Myocyte (in vitro differentiated cells): ENCODE measurements around the gene CRADD. TPM values are rescaled to one million over a fixed set of nuclear protein-coding genes. Genes with fewer than 3 reads are reported as not detected.

Experiments used
- DNase-seq: peaks from one replicate; pipeline ENCODE4 v3.0.0-alpha.2; 2012; ENCODE audit warnings: low read depth
- total RNA-seq: library from RNA; depleted of rRNA; stranded (reverse); fragments of >200 nt; gene quantifications from 2 replicates; pipeline ENCODE4 v1.2.3, GENCODE V29; 2014

The CRADD gene
- total RNA-seq, 1 donor from 2014 or later: 30.1 TPM

DNA sequence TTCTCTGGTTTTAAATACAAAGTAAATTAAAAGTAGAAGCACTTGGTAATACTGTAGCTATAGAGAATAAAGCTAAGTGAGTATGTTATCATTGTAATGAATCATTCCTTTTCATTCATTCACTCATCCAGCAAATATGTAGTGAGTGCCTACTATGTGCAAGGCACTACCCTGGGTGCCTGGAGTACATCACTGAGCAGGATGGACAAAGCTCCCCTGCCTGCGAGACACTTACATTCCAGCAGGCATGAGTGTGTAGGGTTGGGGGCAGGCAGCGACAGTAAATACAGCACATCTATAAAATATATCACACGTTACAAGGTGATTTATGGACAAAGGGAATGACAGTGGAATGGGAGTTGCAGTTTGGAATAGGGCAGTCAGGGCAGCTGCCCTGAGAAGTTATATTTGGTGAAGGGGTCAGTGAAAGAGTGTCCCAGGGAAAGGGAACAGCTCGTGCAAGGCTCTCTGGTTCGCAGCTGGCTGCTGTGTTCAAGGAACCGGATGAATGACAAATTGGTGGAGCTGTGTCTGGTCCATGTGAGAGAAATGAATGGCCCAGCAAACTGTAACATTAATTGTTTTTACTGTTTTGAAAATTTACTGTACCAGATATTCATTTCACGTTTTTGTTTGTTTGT lies 159.6 kb downstream of the CRADD start:
- no peak for DNase-seq

DNA sequence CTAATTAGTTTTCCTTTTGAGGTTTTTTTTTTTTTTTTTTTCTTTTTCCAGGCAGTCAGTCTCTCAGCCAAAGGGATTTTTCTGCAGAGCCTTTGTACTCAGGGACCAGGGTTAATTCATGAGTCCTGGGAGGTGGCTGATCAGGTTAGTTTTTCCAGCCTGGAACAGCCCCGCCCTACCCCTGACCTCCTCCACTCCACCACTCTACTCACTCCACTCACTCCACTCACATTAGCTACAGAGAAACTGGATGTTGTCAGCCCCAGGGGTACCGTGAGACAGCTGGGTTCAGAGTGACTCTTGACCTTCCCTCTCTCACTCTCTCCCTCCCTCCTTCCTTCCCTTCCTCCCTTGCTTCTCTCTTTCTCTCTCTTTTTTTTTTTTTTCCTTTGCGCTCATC lies 161.0 kb downstream of the CRADD start:
- DNase-seq: no peak

DNA sequence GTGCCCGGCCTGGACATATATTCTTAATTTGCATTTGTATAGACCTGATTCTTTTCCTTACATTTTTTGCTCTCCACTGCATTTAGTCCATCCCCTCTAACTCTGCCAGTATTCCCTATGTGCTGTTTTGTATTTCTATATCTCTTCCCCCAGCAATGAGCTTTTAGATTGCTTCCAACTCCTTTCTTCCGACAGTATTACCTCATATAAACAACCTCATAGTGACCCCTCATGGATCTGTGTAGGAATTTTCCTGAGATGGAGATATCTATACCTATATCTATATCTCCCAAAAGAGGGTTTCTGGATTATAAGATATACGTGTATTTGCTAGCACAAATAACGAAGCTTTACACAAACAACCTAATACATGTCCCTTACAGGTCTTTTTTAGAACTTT lies 161.9 kb downstream of the CRADD start:
- DNase-seq: no peak

DNA sequence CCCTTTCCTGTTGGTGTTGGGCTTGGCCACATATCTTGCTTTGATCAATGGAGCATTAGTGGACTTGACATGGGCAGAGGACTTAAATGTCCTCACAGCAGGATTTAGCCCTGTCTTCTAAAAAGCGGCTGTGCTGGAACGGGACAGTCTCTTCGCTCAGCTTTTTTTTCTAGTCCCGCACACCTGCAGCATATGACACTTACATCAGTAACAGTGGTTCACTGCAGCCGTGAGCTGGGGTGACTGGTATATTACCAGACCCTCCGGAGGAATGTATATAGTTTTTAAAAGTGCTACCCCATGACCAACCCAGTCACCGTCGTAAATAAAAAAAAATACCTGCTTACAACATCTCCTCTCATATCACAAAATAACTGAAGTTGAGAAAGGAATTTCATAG lies 164.5 kb downstream of the CRADD start:
- no peak for DNase-seq

DNA sequence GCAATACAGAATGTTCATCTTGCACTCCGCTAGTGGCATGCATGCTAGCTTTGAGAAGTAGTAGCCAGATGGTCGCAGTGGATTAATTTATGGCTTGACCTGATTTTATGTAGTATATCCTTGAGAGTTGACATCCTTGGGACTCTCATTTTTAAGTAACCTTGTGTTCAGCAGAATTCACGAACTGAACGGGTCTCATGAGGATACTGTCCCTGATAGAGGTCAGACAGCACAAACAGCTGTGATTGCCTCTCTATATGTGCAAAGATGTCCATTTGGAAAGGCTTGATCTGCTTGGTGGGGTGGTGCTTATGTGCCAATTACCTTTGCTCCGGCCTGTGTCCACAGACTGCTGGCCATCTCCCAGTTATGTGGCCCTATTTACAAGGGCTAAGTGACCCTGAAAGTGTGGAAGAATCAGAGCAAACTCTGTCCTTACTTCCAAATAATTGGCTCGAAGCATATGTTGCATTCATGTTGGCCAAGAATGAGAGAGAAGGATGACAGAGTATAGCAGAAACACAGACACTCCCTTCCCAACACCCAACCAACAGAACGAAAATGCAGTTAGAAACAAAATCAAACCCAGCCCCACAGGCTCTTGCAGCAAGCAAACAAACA lies 167.1 kb downstream of the CRADD start:
- DNase-seq: no peak

DNA sequence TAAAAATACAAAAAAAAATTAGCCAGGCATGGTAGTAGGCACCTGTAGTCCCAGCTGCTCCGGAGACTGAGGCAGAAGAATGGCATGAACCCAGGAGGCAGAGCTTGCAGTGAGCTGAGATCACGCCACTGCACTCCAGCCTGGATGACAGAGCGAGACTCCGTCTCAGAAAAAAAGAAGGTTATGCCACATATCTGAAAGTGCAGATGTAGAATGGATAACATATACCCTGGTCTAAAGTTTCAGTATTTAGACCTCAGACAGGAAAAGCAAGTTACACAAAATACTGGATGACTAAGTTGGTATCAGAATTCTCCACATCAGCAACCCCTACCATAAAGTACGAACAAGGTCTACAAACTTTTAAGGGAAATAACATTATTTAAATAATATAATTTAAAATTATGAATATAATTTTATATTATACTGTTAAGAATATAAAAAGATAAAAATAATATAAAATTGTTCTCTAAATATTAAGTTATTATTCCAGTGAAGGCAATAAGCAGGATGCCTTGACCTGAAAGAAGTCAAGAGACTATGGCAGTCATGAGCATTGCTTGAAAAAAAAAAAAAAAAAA lies 169.9 kb downstream of the CRADD start:
- no peak for DNase-seq

DNA sequence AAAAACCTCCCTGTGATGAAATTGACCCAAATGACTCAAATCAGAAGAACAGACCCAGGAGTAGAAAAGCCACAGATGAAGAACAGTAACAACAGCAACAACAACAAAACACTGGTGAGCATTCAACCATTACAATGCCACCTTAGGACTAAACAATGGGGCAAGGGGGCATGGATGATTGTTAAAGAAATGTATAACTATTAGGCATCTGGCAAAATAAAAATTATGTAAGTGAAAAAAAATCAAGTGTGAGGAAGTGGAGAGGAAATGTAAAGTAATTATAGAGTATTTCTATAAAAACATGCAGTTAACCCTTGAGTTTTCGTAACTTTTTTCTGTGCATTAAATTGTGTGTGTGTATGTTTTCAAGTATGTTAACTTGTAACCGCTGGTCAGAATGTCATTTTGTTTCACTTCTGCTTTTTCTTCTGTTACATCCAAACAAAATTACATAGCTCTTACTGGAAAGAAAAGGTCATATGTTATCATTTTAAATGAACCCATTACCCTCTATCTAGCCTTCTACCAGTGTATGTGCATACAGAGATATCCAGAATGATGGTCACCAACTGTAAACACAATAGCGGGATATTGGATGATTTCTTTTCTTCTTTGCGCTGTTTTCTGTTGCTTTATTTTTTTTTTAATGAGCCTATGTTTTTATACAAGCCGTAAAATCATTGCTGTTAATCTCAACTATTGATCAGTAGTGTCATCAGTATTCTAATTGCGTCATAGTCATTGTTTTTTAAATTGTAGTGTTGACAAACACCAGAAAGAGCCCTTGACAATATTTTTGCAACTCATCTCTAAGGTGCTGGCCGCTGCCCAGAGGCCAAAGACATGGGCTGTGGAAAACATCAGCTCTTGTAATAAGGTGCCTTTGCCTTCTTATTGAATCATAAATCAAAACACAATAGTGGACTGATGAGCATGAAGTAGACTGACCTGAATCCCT lies 170.6 kb downstream of the CRADD start:
- no peak for DNase-seq

DNA sequence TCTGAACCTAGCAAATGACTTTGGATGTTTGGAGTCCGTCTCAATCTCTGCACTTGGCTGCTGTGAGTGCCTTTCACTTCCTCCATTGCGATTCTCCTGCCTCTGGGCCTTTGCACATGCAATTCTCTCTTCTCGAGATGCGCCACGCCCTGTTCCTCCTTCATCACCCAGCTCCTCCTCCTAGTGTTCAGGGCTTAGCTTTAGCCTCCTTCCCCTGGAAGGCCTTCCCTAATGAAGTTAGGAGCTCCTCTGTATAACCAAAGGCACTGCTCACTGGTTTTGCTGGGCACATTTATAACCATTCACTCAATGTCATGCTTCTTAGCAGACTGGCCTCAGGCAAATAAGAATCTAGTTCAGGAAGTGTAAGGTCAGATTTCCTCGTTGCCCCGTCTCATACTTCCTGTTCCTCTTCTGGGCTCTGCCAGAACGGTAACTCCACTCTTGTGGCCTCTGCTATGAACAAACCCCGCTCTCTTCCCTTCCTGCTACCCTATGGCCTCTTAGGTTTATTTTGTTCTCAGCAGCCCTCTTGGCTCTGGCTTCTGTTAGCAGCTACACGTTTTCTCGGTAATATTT lies 171.4 kb downstream of the CRADD start:
- no peak for DNase-seq

DNA sequence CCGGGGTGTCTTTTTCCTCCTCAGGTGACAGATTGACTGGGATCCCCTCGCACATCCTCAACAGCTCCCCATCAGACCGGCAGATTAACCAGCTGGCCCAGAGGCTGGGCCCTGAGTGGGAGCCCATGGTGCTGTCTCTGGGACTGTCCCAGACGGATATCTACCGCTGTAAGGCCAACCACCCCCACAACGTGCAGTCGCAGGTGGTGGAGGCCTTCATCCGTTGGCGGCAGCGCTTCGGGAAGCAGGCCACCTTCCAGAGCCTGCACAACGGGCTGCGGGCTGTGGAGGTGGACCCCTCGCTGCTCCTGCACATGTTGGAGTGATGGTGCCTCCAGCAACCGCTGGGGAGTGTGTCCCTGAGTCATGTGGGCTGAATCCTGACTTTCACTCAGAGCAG lies 172.8 kb downstream of the CRADD start:
- DNase-seq: no peak

DNA sequence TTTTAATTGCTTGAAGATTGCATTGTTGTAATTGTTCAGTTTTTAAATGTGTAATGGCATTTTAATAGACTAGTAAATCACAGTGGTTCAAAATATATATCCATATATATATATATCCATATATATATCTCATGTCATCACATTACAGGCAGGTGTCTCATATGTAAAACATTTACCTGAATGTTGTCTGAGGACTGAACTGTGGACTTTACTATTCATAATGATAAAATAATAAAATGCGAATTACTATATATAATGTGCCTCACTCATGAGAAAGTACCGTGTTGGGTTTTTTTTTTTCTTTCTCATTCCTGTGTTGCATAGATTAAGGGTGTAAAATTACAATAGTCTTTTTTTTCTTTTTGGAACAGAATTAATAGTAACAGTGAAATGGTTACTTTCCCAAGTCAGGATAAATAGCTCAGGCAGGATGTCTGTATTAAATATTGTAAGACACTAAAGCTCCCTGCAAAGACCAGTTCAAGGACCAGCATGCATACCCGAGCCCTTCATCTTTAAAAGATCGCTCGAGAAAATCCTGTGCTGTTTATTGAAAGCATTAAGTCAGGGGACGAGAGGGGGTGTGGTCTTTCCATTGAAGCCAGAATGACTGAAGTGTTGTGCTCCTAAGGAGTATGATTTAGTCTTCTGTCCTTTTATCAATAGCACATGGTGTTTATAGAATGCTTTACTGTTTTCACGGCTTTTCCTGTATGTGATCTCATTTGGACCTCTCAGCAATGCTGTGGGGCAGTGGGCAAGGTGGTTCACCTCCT lies 173.5 kb downstream of the CRADD start:
- no peak for DNase-seq

DNA sequence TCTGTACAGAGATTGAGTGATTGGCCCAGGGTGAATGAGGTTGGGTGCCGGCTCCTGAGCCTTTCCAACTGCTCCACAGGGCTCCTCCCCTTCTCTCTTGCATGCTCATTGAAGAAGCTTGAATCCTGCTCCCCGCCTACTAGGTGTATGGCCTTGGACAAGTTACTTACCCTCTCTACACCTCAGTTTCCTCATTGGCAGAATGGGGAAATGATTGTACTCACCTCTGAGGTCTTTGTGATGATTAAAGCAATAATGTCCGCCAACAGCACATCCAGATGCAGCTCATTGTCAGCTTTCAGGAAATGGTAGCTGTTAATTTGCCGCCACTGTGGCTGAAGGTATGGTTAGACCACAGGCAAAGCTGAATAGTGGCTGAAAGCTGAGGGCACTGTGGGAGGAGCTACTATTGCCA lies 174.1 kb downstream of the CRADD start:
- DNase-seq: no peak

DNA sequence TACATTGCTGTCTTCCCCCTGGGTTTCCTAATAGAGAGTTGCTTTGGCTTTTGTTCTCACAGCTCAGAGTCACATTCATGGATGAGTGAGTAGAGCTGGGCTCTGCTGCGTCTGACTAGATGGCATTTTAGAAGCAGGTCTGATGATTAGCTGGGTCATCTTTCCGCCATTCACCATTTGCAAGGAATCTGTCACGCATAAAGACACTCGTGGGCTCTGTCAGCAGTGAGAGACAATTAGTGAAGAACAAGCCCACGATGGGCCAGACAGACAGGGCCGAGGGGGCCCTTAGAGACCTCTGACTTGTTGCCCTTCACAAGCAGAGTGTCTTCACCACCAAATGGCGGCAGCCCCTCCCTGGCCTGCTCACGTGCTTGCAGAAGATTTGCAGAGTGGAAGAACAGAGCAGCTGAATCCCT lies 175.0 kb downstream of the CRADD start:
- no peak for DNase-seq

DNA sequence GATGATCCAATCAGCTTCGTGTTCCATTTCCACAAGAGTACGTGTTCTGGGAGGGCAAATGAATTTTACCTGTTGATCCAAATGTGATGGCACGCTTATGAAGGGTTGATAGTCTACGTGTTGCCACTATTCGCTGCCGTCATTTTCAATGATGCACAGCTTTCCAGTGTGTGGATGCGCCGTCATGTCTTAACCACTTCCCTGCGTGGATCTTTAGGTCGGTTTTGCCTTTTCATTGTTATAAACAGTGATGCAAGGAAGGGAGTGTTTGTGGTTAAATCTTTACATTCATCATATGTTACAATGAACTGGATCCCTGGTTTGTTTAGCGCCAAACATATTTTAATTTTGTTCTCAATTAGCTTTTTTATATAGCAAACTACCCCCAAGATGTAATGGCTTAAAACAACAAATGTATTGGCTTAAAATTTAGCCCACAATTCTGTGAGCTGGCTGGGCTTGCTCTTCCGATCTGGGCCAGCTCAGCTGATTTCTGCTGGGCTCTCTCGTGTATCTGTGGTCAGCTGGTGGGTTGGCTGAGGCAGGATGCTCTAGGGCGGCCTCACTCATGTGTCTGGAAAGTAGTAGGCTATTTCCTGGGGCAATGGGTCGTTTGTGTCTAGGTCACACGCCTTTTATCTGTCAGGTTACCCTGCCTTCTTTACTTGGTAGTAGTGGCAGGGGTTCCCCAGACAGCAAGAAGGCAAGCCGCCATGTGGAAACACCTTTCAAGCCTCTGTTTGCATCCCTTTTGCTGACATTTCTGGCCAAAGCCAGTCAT lies 176.7 kb downstream of the CRADD start:
- DNase-seq: no peak

DNA sequence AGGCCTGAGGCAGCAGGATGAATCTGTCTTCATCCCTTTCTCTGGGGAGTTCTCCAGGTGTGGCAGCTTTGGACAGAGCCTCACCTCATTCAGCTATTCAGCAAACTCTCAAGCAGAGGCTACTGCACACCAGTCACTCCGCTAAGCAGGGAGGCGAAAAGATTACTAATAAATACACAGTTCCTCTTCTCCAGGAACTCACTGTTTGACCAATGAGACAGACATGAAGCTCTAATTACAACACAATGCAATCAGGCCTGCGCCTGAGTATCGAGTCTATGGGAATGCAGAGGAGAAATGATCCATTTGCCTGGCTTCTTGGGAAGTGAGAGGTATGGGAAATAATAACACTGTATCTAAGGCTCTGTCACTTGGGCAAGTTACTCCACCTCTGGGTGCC lies 178.1 kb downstream of the CRADD start:
- no peak for DNase-seq

DNA sequence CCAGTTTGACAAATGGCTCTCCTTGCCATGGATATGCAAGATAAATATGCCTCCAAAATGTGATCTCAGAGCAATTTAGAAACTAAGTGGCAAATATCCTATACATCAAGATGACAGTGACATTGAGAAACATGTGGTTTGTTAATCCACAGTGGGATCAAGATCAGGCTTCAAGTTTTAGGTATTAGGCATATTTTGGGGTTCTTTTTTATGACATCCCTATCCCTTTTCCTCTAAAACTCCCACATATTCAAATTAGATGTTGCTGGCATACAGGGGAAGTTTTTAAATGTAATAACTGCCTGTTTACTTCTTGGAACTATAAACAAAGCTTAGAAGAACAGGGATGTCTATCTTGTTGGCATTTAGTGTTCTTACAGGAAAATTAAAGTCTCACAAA lies 179.4 kb downstream of the CRADD start:
- no peak for DNase-seq

DNA sequence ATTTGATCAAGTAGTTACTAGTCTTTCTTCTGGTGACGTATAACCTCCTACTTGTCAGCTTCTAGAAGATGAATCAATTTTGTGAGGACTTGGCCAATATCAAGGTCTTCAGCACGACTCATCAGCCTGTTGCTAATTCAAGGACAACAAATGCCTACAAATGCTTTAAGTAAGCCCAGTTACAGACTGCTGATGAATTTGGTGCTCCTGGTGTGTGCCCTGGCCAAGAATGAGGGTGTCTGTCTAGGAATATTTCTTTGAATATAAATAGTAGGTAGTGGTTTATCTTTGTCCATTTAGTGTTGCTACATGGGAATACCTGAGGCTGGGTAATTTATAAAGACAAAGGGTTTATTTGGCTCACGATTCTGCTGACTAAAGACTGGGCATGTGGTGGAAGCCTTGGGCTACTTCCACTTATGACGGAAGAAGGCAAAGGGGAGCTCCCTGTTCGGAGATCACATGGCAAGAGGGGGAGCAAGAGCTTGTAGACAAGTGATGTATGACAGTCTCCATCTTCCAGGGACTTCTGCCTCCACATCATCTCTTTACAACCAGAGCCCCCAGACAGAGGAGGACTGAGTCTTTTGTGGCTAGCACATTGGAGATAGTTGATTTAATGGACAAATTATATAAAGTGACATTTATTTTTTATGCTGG lies 180.2 kb downstream of the CRADD start:
- peak; percentile 65 for DNase-seq

DNA sequence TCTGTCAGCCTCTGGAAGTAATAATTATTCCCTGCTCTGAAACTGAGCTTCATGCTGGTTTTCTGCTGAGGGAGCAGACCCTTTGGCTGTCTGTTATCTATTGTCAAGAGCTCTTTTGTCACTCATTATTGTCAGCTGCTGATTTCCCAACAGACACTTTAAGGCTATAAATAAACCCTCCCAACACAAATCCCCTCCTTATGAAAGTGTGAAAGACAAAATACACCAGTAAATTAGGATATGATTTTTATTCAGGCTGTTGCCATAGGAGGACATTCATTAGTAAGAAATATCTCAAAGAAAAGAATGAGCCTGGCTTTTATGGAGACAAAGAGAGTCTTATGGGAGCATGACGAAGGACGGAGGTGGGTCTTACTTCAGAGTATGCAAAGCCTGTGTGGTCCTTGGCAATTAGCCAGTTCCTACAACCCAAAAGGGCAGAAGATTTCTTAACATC lies 180.8 kb downstream of the CRADD start:
- no peak for DNase-seq

DNA sequence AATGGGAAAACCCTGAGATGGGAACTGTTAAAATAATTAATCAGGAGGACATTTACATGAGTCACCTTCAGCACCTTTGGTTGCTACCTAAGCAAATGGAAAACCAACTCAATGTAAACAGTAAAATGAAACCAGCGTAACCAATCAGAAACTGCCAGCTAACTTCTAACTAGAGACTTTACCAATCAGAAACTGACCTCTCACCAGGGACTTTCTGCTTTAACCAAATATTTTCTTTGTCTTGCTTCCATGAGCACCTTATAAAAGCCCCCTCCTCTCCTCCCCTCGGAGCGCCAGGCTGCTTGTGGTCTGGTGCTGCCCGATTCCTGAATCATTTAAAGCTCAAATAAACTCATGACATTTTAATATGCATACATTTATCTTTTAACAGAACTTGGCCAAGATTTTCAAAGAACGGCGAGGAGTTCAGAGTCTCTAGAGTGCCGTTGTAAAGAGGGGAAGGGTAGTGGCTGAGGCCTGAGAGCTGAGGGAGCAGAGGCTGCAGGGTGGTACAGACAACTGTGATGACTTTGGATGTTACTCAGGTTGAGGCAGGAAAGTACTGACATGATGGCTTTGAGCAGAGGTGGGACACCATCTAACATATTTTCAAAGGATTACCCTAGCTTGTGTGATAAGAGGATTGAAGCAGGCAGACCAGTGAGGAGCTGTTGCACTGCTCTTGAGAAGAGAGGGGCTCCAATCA lies 183.6 kb downstream of the CRADD start:
- DNase-seq: no peak

DNA sequence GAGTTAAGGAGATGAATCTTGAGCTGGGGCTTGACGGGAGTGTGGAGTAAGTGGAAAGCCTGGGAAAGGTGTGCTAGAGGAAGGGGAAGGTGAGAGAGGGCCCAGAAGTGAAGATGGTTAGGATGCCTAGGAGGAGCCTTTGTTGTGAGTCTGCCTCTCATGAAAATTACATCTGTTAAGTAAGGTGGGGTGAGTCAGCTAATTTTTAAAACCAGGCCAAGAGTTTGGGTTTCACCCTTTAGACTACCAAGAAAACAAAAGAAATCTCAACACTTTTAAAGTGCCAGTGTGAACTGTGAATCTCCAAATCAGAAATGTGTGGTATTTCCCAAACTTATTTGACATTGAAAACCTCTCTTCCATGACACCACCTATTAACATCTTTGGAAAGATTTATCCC lies 185.2 kb downstream of the CRADD start:
- DNase-seq: no peak
